Measurements from ENCODE around the gene USP12.

USP12 gene

GRCh38 chr13:27183561-27184147, 12.0 kb upstream of the USP12 start:
- no peak for DNase-seq (ENCODE audit: low read depth)

DNA sequence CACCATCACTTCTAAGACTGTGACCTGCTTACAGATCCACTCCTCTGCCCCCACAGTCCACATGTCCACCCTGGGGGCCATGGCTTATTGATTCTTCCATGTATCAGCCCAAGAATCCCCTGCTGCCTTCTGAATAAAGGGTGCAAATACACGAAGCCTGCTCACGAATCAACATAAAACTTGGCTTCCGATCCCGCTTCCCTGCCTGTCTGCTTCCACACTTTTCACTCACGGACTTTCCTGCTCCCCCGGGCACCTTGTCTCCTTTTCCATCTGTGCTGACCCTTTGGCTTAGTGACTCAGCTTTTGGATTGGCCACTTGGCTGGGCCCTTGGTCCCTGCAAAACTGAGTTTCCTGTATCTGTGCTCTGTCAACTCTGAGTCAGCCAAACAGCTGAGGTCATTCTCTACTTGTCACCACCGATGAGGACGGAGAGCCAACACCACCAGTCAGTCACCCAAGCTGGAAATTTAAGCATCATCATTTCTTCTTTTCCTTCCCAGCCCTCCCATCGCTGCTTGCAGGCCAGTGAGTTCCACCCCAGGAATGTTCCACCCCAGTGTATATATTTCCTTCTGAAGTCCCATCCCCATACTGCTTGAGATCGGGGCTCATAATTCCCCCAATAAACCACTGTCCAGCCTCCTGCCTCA, 11.4 kb upstream of the USP12 start:
- DNase-seq (ENCODE audit: low read depth) = no peak

- DNase-seq (ENCODE audit: low read depth) = no peak
Measured at GRCh38 chr13:27182054-27182453, 10.4 kb upstream of the USP12 start.

DNA sequence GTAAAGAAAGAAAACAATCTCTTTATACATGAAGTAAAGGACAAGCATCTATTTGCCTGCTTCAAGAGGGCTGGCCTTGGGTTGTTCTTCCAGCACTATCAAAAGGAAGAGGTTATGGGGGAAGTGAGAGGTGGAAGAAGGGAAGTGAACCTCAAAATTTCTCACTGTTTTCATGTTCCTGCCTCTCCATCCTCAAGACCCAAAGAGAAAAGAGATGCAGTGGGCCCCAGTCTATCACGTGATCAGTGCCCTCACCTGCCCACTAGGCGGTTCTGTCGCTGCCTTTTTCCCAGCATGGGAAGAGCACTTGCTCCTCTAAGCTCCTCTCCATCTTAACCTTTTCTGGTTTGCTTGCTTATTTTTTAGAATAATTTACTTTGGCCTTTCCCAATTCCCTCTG, 6.2 kb upstream of the USP12 start:
- no peak for DNase-seq (ENCODE audit: low read depth)

DNA sequence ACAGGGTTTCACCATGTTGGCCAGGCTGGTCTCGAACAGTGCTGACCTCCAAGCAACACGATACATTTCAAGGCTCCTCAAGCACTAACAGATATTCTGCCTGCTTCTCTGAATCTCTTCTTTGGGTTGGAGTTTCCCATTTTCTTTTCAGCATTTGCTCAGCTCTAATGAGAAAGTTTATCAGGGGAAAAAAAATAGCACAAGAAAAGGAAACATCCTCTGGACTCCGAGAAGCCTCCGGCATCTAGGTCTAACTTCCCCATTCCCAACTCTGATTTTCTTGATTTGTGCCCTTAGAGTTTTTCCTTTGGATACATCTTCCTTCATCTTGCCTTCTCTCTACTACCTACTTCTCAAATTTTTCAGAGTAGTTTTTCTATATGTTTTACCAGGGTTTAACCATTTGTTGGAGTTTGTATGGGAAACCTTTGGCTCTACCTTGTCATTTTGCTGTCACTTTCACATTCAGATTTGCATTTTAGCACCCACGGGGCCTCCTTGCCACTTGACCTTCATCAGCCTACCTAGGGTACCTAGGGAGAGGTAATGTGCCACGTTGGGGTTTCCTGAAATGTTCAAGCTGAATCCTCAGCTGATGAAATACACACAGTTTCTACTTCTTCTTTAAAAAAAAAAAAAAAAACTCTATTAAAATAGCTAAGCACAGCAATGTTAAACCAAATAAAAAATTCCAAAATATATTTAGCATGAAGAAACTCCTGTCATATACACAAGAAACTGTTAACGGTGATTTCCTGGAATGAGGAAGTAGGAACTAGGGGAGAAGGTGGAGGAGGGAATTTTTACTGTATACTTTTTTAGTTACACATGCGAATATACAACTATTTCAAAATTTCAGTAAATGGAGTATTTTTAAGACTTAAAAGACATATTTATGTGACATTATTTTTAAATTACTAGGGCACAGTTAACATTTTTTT, 5.1 kb upstream of the USP12 start:
- no peak for DNase-seq (ENCODE audit: low read depth)

GRCh38 chr13:27174766-27175455, 3.3 kb upstream of the USP12 start:
- no peak for DNase-seq (ENCODE audit: low read depth)

GRCh38 chr13:27172495-27172842, 858 bp upstream of the USP12 start:
- DNase-seq (ENCODE audit: low read depth) = no peak

- peak; percentile 87 for DNase-seq (ENCODE audit: low read depth)
Measured at GRCh38 chr13:27171827-27172494, 350 bp upstream of the USP12 start.

DNA sequence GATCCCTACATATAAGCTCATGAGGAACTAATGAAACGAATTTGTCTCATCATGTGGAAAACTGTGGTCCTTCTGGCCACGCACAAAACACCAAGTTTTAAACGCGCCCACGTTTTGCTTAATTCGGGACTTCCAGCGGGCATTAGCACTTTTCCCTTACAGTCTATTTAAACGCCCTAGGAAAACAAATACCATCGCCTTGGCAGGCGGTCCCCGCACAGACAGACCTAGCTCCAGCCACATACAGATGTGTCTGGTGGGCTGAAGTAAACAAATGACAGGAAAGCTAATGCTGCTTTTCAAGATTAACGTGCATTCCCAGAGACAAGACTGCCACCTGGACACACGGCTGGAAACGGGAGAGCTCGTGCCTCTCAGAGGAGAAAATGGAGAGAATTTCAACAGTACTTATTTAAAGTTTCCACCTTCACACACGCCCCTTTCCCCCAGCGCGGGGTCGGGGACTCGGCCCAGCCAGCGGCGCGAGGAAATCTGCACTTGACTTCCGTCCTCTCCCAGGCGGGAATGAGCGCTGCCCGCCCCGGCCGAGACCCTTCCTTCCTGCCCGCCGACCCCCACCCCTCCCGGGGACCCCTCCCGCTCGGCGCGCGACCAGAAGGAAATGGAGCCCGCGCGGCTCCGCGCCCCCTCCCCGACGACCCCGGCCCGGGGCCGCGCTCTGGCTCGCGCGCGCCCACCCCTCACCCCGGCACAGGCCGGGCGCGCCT, 931 bp downstream of the USP12 start:
- DNase-seq (ENCODE audit: low read depth) = peak; percentile 21

- DNase-seq (ENCODE audit: low read depth) = no peak
Measured at GRCh38 chr13:27170221-27170515, 1.4 kb downstream of the USP12 start.

- no peak for DNase-seq (ENCODE audit: low read depth)
Measured at GRCh38 chr13:27168906-27169657, 2.5 kb downstream of the USP12 start.

- DNase-seq (ENCODE audit: low read depth) = no peak
Measured at GRCh38 chr13:27168086-27168485, 3.5 kb downstream of the USP12 start.

DNA sequence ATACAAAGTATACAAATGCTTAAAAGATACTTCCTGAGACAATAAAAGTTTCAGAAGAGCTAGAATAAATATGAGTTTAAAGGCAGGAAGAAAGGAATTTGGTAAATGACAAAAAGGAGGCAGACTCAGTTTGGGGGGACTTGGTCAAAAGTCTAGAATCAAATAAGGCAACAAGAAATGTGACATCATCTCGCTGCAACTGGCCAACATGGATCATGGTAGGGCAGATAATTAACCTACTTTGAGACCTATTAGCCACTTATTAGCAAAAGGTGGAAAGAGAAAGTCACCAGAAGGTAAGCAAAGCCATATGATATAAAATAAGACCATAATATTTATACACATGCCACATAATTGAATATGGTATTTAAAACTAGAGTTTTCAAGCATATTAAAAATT, 5.3 kb downstream of the USP12 start:
- no peak for DNase-seq (ENCODE audit: low read depth)

DNA sequence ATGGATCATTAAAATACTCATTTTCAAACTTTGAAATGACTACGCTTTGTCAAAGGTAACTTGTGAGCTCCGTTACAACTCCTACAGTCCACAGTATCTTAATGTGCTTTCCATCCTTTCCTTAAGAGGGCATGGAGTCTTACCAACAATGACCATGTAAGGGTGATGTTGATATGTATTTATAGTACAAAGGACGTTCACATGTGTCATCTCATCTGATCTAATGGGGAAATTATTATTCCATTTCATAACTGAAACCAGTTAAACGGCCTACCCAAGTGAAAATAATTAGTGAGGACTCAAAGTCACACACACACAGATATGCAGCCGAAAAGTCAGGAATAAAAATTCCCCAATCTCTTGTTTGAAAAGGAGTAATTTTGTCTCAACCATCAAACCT, 9.6 kb downstream of the USP12 start:
- DNase-seq (ENCODE audit: low read depth) = no peak

- no peak for DNase-seq (ENCODE audit: low read depth)
Measured at GRCh38 chr13:27161423-27161822, 10.2 kb downstream of the USP12 start.

GRCh38 chr13:27160657-27161295, 10.8 kb downstream of the USP12 start:
- no peak for DNase-seq (ENCODE audit: low read depth)

- DNase-seq (ENCODE audit: low read depth) = no peak
Measured at GRCh38 chr13:27159806-27160563, 11.6 kb downstream of the USP12 start.

- no peak for DNase-seq (ENCODE audit: low read depth)
Measured at GRCh38 chr13:27158335-27158734, 13.3 kb downstream of the USP12 start.

DNA sequence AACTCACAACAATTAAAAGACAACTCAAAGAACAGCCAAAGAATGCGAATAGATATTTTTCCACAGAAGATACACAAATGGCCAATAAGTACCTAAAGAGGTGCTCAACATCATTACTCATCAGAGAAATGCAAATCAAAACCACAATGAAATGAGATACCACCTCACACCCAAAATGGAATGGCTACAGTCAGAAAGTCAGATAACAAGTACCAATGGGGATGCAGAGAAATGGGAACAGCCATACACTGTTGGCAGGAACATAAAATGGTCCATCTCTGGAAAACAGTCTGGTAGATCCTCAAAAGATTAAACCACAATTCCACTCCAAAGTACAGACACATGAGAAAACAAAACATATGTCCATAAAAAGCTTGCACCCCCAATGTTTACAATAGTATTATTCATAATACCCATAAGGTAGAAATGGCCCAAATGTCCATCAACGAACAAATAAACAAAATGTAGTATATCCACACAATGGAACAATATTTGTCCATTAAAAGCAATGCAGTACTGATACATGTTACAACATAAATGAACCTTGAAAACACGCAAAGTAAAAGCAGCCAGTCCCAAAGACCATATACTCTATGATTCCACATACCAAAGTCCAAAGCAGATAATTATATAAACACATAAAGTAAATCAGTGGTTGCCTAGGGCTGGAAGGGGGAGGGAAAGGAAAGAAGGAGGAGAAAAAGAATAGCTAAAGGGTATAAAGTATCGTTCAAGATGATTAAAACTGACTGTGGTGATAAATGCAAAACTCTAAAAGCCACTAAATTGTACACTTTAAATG, 19.6 kb downstream of the USP12 start:
- DNase-seq (ENCODE audit: low read depth) = no peak

All from stimulated activated CD4-positive, alpha-beta T cell treated with anti-CD3 and anti-CD28 coated beads, Interleukin-2, amount 100 ng/mL, for 4 hours (primary cell).